DOHH2 (cell line): Measurements from ENCODE around the gene LNX1.
A peak's percentile ranks its signal among the peaks of the same experiment; 100 is the strongest.

ENCODE experiments used
- H3F3A ChIP-seq: fragments of 200-600 bp; sonication (generic), shearing (Covaris generic); 2 replicates; pipeline ENCODE4 v1.6.0; 2016; ENCODE audit warnings: antibody characterized with exemption, mild to moderate bottlenecking; ENCODE audit not compliant: control insufficient read depth, insufficient read depth
- H3K27ac ChIP-seq: fragments of 200-600 bp; sonication (generic); 2 replicates; pipeline ENCODE4 v1.5.1; 2014; ENCODE audit warnings: low read depth, mild to moderate bottlenecking, low read length, moderate library complexity
- H3K27me3 ChIP-seq: fragments of 200-600 bp; sonication (generic); 2 replicates; pipeline ENCODE4 v1.6.1; 2014; ENCODE audit warnings: mild to moderate bottlenecking, low read length, mixed read lengths; ENCODE audit not compliant: control insufficient read depth
- H3K36me3 ChIP-seq: fragments of 200-600 bp; sonication (generic); 2 replicates; pipeline ENCODE4 v1.6.1; 2014; ENCODE audit warnings: mild to moderate bottlenecking, low read length, moderate library complexity, mixed read lengths; ENCODE audit not compliant: control insufficient read depth
- H3K4me1 ChIP-seq: fragments of 200-600 bp; sonication (generic); 2 replicates; pipeline ENCODE4 v1.6.1; 2014; ENCODE audit warnings: mild to moderate bottlenecking, low read length, mixed read lengths; ENCODE audit not compliant: control insufficient read depth
- H3K4me2 ChIP-seq: fragments of 200-600 bp; sonication (generic); 2 replicates; pipeline ENCODE4 v1.6.0; 2014; ENCODE audit warnings: mild to moderate bottlenecking, low read length, moderate library complexity
- H3K4me3 ChIP-seq: fragments of 200-600 bp; sonication (generic); 2 replicates; pipeline ENCODE4 v1.5.1; 2014; ENCODE audit warnings: mild to moderate bottlenecking, low read length, mixed read lengths
- H3K79me2 ChIP-seq: fragments of 200-600 bp; sonication (generic); 2 replicates; pipeline ENCODE4 v1.6.1; 2014; ENCODE audit warnings: mild to moderate bottlenecking, low read length, mixed read lengths; ENCODE audit not compliant: control insufficient read depth
- H3K9me2 ChIP-seq: fragments of 200-600 bp; sonication (generic); replicated peaks from 2 replicates; pipeline ENCODE4 v1.6.1; 2014; ENCODE audit warnings: mild to moderate bottlenecking, low read length, mixed read lengths; ENCODE audit not compliant: control insufficient read depth
- H3K9me3 ChIP-seq: fragments of 200-600 bp; sonication (generic); 2 replicates; pipeline ENCODE4 v1.6.1; 2014; ENCODE audit warnings: antibody characterized with exemption, low read length, mixed read lengths; ENCODE audit not compliant: control insufficient read depth, insufficient read depth
- H4K20me1 ChIP-seq: fragments of 200-600 bp; sonication (generic); 2 replicates; pipeline ENCODE4 v1.6.0; 2014; ENCODE audit warnings: low read depth, mild to moderate bottlenecking, antibody characterized with exemption, low read length, moderate library complexity; ENCODE audit not compliant: control insufficient read depth, insufficient read depth
- EZH2phosphoT487 ChIP-seq: fragments of 200-600 bp; sonication (generic); IDR thresholded peaks from 2 replicates; pipeline ENCODE4 v1.6.1; 2017; ENCODE audit warnings: borderline replicate concordance, mild to moderate bottlenecking, antibody characterized with exemption, low read length, moderate library complexity, mixed read lengths
- TF ChIP-seq, protein P1 (sequence below): fragments of 200-600 bp; sonication (generic); IDR thresholded peaks from one replicate; pipeline ENCODE4 v1.5.1; 2014; ENCODE audit warnings: antibody characterized with exemption, mild to moderate bottlenecking, low read depth, low read length; ENCODE audit not compliant: poor library complexity, severe bottlenecking

LNX1 gene

DNA sequence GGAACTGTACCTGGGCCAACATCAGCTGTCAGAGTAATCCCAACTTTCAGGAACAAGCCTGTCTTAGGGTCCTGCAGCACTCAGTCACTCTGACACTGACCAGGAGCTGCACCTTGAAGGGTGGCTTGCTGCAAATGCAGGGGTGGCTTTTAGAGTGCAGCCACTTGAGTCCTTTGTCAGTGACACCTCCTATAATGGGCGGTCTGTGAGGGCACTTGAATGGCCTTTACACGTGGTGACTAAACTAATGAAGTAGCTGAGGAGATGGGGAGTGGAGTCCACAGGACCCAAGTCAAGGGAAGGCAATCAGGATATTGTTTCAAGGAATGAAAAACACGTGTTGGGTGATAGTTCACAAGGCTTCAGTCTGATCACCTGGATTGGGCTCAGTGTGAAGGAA lies 11.1 kb upstream of the LNX1 start:
- Histone ChIP-seq H3K4me3 (no peak overlapping the region), H3K79me2 (no peaks in the 10 kb centered on the region), H3K4me2 (no peak overlapping the region), H3K4me1 (no peaks in the 10 kb centered on the region), H3K36me3 (no peaks in the 10 kb centered on the region), H3K27ac (no peak overlapping the region), H4K20me1 (no peaks in the 10 kb centered on the region), H3F3A (no peaks in the 10 kb centered on the region), H3K27me3 (no peaks in the 10 kb centered on the region), H3K9me3 (no peaks in the 10 kb centered on the region), H3K9me2 (no peaks in the 10 kb centered on the region)
- TF ChIP-seq, protein P1, sequence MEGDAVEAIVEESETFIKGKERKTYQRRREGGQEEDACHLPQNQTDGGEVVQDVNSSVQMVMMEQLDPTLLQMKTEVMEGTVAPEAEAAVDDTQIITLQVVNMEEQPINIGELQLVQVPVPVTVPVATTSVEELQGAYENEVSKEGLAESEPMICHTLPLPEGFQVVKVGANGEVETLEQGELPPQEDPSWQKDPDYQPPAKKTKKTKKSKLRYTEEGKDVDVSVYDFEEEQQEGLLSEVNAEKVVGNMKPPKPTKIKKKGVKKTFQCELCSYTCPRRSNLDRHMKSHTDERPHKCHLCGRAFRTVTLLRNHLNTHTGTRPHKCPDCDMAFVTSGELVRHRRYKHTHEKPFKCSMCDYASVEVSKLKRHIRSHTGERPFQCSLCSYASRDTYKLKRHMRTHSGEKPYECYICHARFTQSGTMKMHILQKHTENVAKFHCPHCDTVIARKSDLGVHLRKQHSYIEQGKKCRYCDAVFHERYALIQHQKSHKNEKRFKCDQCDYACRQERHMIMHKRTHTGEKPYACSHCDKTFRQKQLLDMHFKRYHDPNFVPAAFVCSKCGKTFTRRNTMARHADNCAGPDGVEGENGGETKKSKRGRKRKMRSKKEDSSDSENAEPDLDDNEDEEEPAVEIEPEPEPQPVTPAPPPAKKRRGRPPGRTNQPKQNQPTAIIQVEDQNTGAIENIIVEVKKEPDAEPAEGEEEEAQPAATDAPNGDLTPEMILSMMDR: no peak
- no peak for TF ChIP-seq EZH2phosphoT487

DNA sequence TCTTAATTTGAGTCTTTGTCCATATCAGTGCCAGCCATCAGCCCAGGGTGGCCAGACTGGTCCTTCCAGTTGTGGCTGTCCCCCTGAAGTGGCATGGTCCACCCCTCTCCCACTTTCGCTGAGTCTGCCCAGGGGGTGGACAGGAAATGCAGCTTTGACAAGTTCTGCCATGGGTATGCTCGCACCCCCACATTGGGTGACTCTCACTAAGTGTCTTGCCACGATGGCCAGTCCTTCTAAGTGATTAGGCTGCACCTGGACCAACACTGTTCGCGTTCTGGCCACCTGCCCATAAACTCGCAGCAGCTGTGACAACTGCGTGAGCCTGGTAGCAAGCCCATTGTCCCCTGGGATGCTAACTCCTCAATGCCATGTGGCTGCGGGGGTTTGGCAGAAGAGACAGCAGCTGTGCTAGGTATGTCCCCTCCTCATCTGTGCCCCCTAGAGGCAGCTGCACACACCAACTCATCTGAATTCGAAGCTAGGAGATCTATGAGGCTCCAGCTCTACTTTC lies 10.0 kb upstream of the LNX1 start:
- no peaks in the 10 kb centered on the region for H3K9me3 ChIP-seq

DNA sequence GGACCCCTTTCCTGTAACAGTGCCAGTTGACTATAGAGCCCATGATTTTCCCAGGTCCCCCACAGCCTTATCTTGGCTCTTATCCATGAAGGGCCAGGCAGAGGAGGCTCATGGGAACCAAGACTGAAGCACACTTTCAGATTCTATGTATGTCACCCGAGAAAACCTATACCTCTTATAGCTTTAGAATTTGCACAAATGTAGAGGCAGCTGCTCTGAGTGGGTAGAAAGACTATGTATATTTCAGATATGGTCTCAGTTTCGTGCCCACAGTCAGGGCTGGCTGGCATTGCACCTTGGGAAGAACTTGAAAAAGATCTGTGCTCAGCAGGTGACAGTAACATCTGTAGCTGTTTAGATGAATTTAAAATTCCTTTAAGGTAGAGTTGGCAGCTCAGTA lies 8.3 kb upstream of the LNX1 start:
- Histone ChIP-seq H3K27me3 (no peaks in the 10 kb centered on the region), H3F3A (no peaks in the 10 kb centered on the region), H3K4me2 (no peak overlapping the region), H3K36me3 (no peaks in the 10 kb centered on the region), H3K9me3 (no peaks in the 10 kb centered on the region), H3K27ac (no peak overlapping the region), H4K20me1 (no peaks in the 10 kb centered on the region), H3K4me1 (no peaks in the 10 kb centered on the region), H3K9me2 (no peaks in the 10 kb centered on the region), H3K79me2 (no peaks in the 10 kb centered on the region), H3K4me3 (no peak overlapping the region)
- no peak for TF ChIP-seq EZH2phosphoT487
- TF ChIP-seq, protein P1: no peak

More for the DNA sequence above, 10.0 kb upstream of the LNX1 start:
- H3K4me2 ChIP-seq: no peak overlapping the region
- H3K4me1 ChIP-seq: no peaks in the 10 kb centered on the region
- H3K36me3 ChIP-seq: no peaks in the 10 kb centered on the region
- H3K9me2 ChIP-seq: no peaks in the 10 kb centered on the region
- no peak overlapping the region for H3K4me3 ChIP-seq
- no peaks in the 10 kb centered on the region for H3K27me3 ChIP-seq
- TF ChIP-seq, protein P1: peak; percentile 55
- TF ChIP-seq EZH2phosphoT487: no peak
- no peaks in the 10 kb centered on the region for H3K79me2 ChIP-seq
- no peaks in the 10 kb centered on the region for H3F3A ChIP-seq
- H3K27ac ChIP-seq: no peak overlapping the region
- H4K20me1 ChIP-seq: no peaks in the 10 kb centered on the region
